ENCODE data around the gene ADAMTS2. TPM values are rescaled to one million over a fixed set of nuclear protein-coding genes. Genes with fewer than 3 reads are reported as not detected.

The ADAMTS2 gene
- total and polyA plus RNA-seq, 4 donors: 4.8 to 49.8 (median 32.0) TPM

DNA sequence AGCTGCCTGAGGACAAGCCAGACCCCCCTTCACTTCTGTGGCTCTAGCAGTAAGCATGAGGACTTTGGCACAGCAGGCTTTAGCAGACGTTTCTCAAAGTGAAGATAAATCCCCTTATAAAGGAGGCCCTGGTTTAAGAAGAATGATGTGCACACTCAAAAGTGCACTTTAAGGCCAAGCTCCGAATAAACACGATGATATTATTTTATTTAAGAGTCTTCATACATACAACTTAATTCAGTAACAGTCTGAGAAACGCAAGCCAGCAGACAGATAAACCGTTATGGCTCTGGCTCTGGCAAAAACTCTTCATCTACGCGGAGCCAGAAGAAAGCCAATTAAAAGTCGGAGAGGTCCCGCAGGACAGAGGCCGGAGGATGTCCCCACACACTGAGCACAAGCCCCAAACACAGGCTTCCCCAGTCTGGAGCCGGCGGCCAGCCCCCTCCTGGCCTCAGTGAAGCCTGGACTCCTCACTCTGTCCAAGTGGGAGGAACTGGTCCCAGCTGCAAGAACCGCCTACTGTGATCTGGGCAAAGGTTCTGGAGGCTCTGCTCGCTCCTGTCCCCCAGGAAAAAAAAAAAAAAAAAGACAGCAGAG, 44.6 kb downstream of the ADAMTS2 start:
- Histone ChIP-seq H3K27me3 (ENCODE audit: control insufficient read depth in 1 of 2, insufficient read depth in 2 of 2, low read length in 1 of 2) (no peaks in the 10 kb centered on the region), H3K27ac (ENCODE audit: low read depth in 1 of 2, low read length in 2 of 2) (no peak overlapping the region), H3K4me1 (ENCODE audit: control insufficient read depth in 1 of 2, insufficient read depth in 2 of 2, low read length in 2 of 2) (no peaks in the 10 kb centered on the region), H3K9me3 (ENCODE audit: control insufficient read depth, low read length) (no peaks in the 10 kb centered on the region), H3K4me3 (ENCODE audit: low read length in 2 of 2) (no peak overlapping the region), H3K36me3 (ENCODE audit: control insufficient read depth in 1 of 2, insufficient read depth in 2 of 2, low read length in 1 of 2) (no peaks in the 10 kb centered on the region)
- WGBS, 2 donors: 31 to 55% methylated on average over 14 of the region's 14 CpGs
- intact Hi-C loops (cut with DNase I): no loop called here
- DNase-seq (peak; percentile 51 to 75), ATAC-seq (ENCODE audit: low FRiP score) (peak; percentile 61)

DNA sequence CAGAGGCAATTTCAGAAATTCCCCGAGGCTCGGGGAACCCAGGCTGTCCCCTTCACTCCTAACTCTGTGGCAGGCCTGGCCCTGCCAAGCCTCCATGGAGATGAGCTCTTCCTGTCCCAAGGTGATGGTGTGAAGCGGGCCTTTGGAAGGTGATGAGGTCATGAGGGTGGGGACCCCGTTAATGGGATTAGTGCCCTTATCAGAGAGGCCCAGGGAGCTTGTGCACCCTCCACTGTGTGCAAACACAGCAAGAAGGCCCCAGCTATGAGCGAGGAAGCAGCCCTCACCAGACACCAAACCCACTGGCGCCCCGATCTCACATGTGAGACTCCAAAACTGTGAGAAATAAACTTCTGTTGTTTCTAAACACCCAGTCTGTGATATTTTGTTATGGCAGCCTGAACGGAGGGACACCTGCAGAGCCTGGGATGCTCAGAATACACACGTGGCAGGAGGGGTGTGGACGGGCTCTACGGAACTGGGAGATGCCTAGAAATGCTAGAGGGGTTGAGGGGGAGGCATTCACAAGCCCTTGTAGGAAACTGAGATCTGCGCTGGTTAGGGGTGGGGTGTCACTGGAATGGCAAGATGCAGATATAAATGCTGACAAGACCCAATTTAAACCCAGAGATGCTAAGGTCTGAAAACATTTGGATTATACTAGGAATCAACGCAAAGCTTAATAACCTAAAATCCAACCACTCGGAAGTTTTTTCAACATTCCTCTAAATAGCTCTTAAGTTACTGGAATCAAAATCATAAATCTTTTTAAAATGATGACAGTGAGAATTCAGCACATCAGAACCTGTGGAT, 46.9 kb downstream of the ADAMTS2 start:
- no peak overlapping the region for H3K27ac ChIP-seq (ENCODE audit: low read depth in 1 of 2, low read length in 2 of 2)
- no peaks in the 10 kb centered on the region for H3K27me3 ChIP-seq (ENCODE audit: control insufficient read depth in 1 of 2, insufficient read depth in 2 of 2, low read length in 1 of 2)
- intact Hi-C loops (cut with DNase I): no loop called here
- DNase-seq (peak; percentile 34 to 58), ATAC-seq (ENCODE audit: low FRiP score) (no peak)
- 95 to 96% methylated on average over 14 of the region's 14 CpGs for WGBS, 2 donors
- no peaks in the 10 kb centered on the region for H3K9me3 ChIP-seq (ENCODE audit: control insufficient read depth, low read length)
- H3K36me3 ChIP-seq (ENCODE audit: control insufficient read depth in 1 of 2, insufficient read depth in 2 of 2, low read length in 1 of 2): no peaks in the 10 kb centered on the region
- H3K4me3 ChIP-seq (ENCODE audit: low read length in 2 of 2): no peak overlapping the region
- no peaks in the 10 kb centered on the region for H3K4me1 ChIP-seq (ENCODE audit: control insufficient read depth in 1 of 2, insufficient read depth in 2 of 2, low read length in 2 of 2)

DNA sequence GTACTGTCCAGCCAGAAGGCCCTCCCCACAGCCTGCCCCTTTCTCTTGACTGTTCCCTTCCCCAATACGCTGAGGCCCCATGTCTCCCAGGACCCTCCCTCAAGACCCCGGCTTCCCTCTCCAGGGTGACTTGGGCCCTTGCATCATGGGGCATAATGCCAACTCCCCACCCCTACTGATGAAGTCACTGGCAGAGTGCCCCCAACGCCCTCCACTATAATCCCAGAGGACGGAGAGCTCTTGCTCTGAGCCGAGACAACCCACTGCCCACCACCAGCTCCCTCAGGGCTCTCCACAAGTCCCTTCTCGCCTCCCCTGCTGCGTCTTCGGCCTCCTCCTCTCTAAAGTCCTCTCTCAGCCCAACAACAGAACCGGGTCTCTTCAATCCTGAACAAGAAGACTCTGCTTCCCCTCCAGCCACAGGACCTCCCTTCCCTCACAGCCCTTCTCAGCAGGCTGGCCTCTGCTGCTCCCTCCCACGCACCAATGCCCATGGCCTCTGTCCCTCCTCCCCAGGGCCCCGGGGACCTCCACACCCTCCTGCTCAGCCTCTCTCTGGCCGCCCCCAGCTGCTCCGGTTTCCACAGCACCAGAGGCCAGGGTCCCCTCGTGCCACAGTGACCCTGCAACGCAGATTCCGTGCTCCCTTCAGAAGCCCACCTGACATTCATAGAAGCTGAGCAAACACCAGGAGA, 47.6 kb downstream of the ADAMTS2 start:
- H3K27ac ChIP-seq (ENCODE audit: low read depth in 1 of 2, low read length in 2 of 2): no peak overlapping the region
- WGBS, 2 donors: 81 to 84% methylated on average over 16 of the region's 16 CpGs
- ATAC-seq (ENCODE audit: low FRiP score): no peak
- H3K9me3 ChIP-seq (ENCODE audit: control insufficient read depth, low read length): no peaks in the 10 kb centered on the region
- no peaks in the 10 kb centered on the region for H3K36me3 ChIP-seq (ENCODE audit: control insufficient read depth in 1 of 2, insufficient read depth in 2 of 2, low read length in 1 of 2)
- intact Hi-C loops (cut with DNase I): no loop called here
- no peaks in the 10 kb centered on the region for H3K27me3 ChIP-seq (ENCODE audit: control insufficient read depth in 1 of 2, insufficient read depth in 2 of 2, low read length in 1 of 2)
- no peaks in the 10 kb centered on the region for H3K4me1 ChIP-seq (ENCODE audit: control insufficient read depth in 1 of 2, insufficient read depth in 2 of 2, low read length in 2 of 2)
- H3K4me3 ChIP-seq (ENCODE audit: low read length in 2 of 2): no peak overlapping the region
- DNase-seq: peak; percentile 36 to 45

DNA sequence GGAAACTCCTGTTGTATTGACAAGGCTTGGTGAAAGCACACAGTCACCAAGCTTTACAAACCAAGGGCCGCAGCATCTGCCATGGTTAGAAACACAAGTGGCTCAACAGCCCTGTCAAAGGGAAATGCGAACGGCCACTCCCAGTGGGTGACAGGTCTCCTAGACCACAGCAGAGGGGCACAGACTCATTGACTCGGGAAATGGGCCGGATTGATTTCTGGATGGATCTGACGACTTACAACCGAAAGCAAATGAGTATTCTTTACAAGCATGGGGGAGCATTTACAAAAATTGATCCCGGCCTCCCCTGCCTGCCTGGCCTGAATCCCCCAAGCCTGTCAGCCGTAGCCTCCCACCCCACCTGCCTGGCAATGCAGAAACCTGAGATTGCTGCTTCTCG, 48.2 kb downstream of the ADAMTS2 start:
- DNase-seq: peak; percentile 23 to 24
- no peaks in the 10 kb centered on the region for H3K27me3 ChIP-seq (ENCODE audit: control insufficient read depth in 1 of 2, insufficient read depth in 2 of 2, low read length in 1 of 2)
- WGBS, 2 donors: 97% methylated on average over 10 of the region's 10 CpGs
- no peaks in the 10 kb centered on the region for H3K36me3 ChIP-seq (ENCODE audit: control insufficient read depth in 1 of 2, insufficient read depth in 2 of 2, low read length in 1 of 2)
- no peaks in the 10 kb centered on the region for H3K9me3 ChIP-seq (ENCODE audit: control insufficient read depth, low read length)
- no peak for ATAC-seq (ENCODE audit: low FRiP score)
- intact Hi-C loops (cut with DNase I): no loop called here
- no peak overlapping the region for H3K4me3 ChIP-seq (ENCODE audit: low read length in 2 of 2)
- H3K4me1 ChIP-seq (ENCODE audit: control insufficient read depth in 1 of 2, insufficient read depth in 2 of 2, low read length in 2 of 2): no peaks in the 10 kb centered on the region
- no peak overlapping the region for H3K27ac ChIP-seq (ENCODE audit: low read depth in 1 of 2, low read length in 2 of 2)

DNA sequence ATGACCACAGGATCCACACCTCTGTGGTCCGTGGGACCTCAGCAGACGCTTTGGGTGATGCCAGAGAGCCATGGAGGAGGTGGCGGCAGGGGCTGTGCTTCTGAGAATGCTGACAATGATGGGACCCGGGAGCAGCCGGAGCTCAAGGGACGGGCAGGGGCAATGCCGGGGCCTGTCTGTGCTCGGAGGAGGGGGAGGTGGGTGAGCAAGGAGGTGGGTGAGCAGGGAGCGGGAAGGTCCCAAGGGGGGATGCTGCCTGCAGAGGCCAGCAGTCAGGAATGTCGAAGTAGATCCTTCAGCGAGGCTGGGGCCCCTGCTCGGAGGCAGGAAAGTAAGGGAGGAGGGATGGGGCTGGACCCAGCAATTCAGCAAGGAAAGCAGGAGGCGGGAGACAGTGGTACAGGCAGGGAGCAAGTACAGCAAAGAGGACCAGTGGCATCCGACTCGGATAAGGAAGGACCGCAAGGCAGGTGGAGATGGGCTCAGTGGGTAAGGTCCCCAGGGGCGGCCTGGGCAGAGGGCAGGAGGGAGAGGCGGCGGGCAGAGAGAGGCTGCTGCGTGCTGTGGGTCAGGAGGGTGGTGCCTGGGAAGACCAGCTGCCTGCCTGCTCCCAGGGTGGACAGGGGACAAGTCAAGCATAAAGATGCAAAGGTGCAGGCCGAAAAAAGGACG, 49.0 kb downstream of the ADAMTS2 start:
- H3K4me1 ChIP-seq (ENCODE audit: control insufficient read depth in 1 of 2, insufficient read depth in 2 of 2, low read length in 2 of 2): no peaks in the 10 kb centered on the region
- no peaks in the 10 kb centered on the region for H3K9me3 ChIP-seq (ENCODE audit: control insufficient read depth, low read length)
- DNase-seq (peak; percentile 47 to 72), ATAC-seq (ENCODE audit: low FRiP score) (no peak)
- H3K4me3 ChIP-seq (ENCODE audit: low read length in 2 of 2): no peak overlapping the region
- WGBS, 2 donors: 93 to 94% methylated on average over 22 of the region's 22 CpGs
- no peaks in the 10 kb centered on the region for H3K27me3 ChIP-seq (ENCODE audit: control insufficient read depth in 1 of 2, insufficient read depth in 2 of 2, low read length in 1 of 2)
- H3K36me3 ChIP-seq (ENCODE audit: control insufficient read depth in 1 of 2, insufficient read depth in 2 of 2, low read length in 1 of 2): no peaks in the 10 kb centered on the region
- intact Hi-C loops (cut with DNase I): no loop called here
- H3K27ac ChIP-seq (ENCODE audit: low read depth in 1 of 2, low read length in 2 of 2): no peak overlapping the region

DNA sequence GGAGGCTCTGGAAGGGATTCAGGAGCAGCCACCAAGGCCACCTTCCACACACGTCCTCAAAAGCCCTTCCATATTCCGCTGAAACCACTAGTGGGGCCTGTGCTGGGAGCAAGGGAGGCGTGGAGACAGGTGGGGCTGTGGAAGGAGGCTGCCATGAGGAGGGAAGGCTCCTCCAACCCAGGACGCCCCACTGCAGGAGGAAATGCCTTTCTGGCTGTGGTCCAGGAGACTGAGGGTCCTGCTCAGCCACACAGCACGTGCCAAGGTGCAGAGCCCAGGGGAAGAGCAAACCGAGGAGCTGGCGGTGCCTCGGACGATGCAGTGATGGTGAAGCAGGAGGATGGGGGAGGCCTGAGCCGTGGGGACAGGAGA, 49.5 kb downstream of the ADAMTS2 start:
- Histone ChIP-seq H3K36me3 (ENCODE audit: control insufficient read depth in 1 of 2, insufficient read depth in 2 of 2, low read length in 1 of 2) (no peaks in the 10 kb centered on the region), H3K27ac (ENCODE audit: low read depth in 1 of 2, low read length in 2 of 2) (no peak overlapping the region), H3K4me1 (ENCODE audit: control insufficient read depth in 1 of 2, insufficient read depth in 2 of 2, low read length in 2 of 2) (no peaks in the 10 kb centered on the region), H3K4me3 (ENCODE audit: low read length in 2 of 2) (no peak overlapping the region), H3K9me3 (ENCODE audit: control insufficient read depth, low read length) (no peaks in the 10 kb centered on the region), H3K27me3 (ENCODE audit: control insufficient read depth in 1 of 2, insufficient read depth in 2 of 2, low read length in 1 of 2) (no peaks in the 10 kb centered on the region)
- intact Hi-C loops (cut with DNase I): no loop called here
- ATAC-seq (ENCODE audit: low FRiP score) (no peak), DNase-seq (peak in 1 of 2 donors; percentile 41)
- 87 to 91% methylated on average over 10 of the region's 10 CpGs for WGBS, 2 donors

DNA sequence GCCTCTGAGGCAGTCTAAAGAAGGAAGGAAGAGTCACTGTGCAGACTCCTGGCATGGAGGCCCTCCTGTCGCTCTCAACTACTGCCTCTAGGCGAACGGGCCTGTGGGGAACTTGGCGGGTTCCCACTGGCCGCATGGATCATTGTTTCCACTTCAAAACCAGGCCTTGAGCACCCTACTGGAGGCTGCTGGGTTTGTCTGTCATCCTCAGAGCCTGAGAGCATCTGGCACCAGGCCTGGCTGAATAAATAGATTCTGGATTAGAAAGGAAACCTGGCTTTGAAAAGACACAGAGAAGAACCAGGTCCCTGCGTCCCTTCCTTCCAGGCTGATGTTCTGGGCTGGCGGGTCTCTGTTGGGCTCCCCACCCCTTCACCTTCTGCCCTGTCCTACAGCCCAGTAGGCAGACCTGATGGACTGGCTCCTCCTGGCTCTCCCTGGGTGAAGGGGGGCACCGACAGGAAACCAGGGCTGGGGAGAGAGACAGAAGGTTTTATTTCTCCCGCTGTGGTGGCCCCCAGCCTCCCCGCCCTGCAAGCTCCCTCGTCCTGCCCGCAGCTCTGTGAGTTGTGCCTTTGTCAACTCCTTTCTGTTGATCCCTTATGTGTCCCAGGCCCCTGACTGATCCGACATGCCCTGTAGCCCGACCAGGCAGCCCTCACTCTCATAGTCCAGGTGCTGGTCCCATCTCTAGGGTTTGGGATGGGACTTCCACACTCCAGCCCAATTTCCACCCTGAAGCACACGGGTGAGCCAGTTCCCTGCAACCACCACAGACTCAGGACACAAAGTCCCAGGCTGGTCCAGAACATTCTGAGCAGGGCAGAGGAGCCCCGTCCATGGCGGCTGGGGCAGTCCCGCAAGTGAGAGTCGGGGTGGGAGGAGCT, 50.1 kb downstream of the ADAMTS2 start:
- no peaks in the 10 kb centered on the region for H3K9me3 ChIP-seq (ENCODE audit: control insufficient read depth, low read length)
- intact Hi-C loops (cut with DNase I): no loop called here
- H3K27ac ChIP-seq (ENCODE audit: low read depth in 1 of 2, low read length in 2 of 2): peak overlapping the region in 1 of 2 donors; percentile 2
- DNase-seq: peak; percentile 79 to 83
- ATAC-seq (ENCODE audit: low FRiP score): peak; percentile 53
- H3K36me3 ChIP-seq (ENCODE audit: control insufficient read depth in 1 of 2, insufficient read depth in 2 of 2, low read length in 1 of 2): no peaks in the 10 kb centered on the region
- no peaks in the 10 kb centered on the region for H3K27me3 ChIP-seq (ENCODE audit: control insufficient read depth in 1 of 2, insufficient read depth in 2 of 2, low read length in 1 of 2)
- 71 to 73% methylated on average over 19 of the region's 19 CpGs for WGBS, 2 donors
- H3K4me3 ChIP-seq (ENCODE audit: low read length in 2 of 2): no peak overlapping the region
- no peaks in the 10 kb centered on the region for H3K4me1 ChIP-seq (ENCODE audit: control insufficient read depth in 1 of 2, insufficient read depth in 2 of 2, low read length in 2 of 2)
